NB4 (cell line): Measurements from ENCODE around the gene NKAPD1.

ENCODE experiments used
- CTCF ChIP-seq: IDR thresholded peaks from one replicate; pipeline ENCODE4 v1.5.1; 2012; ENCODE audit warnings: low read depth, low read length
- MAX ChIP-seq: IDR thresholded peaks from 2 replicates; pipeline ENCODE4 v1.6.1; 2011; ENCODE audit warnings: low read depth, low read length

- TF ChIP-seq CTCF = no peak
- TF ChIP-seq MAX = no peak
Observed at GRCh38 chr11:112049777-112050176, 24.3 kb upstream of the NKAPD1 start.
